Esophagus muscularis mucosa (tissue), 4 donors: ENCODE data around the gene PRR35.

Experiments
- EP300 ChIP-seq: sonication (generic); formaldehyde crosslinking; IDR thresholded peaks from one replicate; pipeline ENCODE4 v1.6.1; 2017; ENCODE audit warnings: antibody characterized with exemption
- POLR2A ChIP-seq: fragments of 450-650 bp; IDR thresholded peaks from one replicate; pipeline ENCODE4 v1.6.1; 2017; ENCODE audit warnings: antibody characterized with exemption, moderate library complexity, mild to moderate bottlenecking, low read depth
- POLR2AphosphoS5 ChIP-seq, 2 donors: sonication (generic); formaldehyde crosslinking; IDR thresholded peaks; one replicate each; pipeline ENCODE4 v1.6.1; 2017; ENCODE audit warnings: antibody characterized with exemption in 2 of 2
- TF ChIP-seq, protein P1 (sequence below), 3 experiments: fragments of 200-600 bp in 2 of 3; fragments of 450-650 bp in 1 of 3; sonication (generic) in 2 of 3; IDR thresholded peaks; one replicate each; pipeline ENCODE4 v1.5.1; 2017 to 2019; ENCODE audit warnings: antibody characterized with exemption in 3 of 3, mild to moderate bottlenecking in 2 of 3, moderate library complexity in 1 of 3

DNA sequence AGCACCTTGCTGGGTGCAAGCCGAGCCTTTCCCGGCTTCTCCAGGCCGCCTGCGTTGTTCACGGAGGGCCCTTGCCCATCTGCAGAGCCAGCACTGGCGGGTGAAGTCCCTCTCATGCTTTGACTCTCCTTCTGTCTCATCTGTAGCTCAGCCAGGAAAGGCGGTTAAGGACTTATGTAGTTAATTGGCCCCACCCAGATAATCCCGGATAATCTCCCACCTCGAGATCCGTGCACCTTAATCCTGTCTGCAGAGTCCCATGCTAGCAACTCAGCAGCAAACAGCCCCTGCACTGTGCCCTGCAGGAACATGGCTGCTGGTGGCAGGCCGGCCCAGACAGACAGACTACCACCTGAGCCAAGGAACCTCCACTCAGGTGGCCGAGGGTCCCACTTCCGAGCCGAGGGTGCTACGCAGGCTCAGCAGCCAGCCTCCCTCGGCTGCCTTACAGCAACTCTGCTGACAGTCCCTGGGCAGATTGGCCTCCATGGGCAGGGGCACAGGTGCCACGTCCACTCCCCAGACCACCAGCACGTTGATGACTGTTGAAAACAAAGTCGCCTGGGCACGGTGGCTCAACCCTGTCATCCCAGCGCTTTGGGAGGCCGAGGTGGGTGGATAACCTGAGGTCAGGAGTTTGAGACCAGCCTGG is 46.6 kb downstream of the PRR35 start:
- TF ChIP-seq POLR2A (no peak), EP300 (no peak), POLR2AphosphoS5 (IDR thresholded peaks at IDR 0.05) (no peak)
- TF ChIP-seq, protein P1, sequence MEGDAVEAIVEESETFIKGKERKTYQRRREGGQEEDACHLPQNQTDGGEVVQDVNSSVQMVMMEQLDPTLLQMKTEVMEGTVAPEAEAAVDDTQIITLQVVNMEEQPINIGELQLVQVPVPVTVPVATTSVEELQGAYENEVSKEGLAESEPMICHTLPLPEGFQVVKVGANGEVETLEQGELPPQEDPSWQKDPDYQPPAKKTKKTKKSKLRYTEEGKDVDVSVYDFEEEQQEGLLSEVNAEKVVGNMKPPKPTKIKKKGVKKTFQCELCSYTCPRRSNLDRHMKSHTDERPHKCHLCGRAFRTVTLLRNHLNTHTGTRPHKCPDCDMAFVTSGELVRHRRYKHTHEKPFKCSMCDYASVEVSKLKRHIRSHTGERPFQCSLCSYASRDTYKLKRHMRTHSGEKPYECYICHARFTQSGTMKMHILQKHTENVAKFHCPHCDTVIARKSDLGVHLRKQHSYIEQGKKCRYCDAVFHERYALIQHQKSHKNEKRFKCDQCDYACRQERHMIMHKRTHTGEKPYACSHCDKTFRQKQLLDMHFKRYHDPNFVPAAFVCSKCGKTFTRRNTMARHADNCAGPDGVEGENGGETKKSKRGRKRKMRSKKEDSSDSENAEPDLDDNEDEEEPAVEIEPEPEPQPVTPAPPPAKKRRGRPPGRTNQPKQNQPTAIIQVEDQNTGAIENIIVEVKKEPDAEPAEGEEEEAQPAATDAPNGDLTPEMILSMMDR (IDR thresholded peaks at IDR 0.05) = no peak
